GM20431 (cell line): Measurements from ENCODE around the gene KCTD18.

Experiments
- in situ Hi-C: fragments of 300-500 bp; cut with MseI, MboI; formaldehyde crosslinking; loops from one replicate; pipeline ENCODE4 v1.15.0; 2020; ENCODE audit warnings: low sequenced_read_pairs; ENCODE audit not compliant: unreplicated experiment

Gene KCTD18

DNA sequence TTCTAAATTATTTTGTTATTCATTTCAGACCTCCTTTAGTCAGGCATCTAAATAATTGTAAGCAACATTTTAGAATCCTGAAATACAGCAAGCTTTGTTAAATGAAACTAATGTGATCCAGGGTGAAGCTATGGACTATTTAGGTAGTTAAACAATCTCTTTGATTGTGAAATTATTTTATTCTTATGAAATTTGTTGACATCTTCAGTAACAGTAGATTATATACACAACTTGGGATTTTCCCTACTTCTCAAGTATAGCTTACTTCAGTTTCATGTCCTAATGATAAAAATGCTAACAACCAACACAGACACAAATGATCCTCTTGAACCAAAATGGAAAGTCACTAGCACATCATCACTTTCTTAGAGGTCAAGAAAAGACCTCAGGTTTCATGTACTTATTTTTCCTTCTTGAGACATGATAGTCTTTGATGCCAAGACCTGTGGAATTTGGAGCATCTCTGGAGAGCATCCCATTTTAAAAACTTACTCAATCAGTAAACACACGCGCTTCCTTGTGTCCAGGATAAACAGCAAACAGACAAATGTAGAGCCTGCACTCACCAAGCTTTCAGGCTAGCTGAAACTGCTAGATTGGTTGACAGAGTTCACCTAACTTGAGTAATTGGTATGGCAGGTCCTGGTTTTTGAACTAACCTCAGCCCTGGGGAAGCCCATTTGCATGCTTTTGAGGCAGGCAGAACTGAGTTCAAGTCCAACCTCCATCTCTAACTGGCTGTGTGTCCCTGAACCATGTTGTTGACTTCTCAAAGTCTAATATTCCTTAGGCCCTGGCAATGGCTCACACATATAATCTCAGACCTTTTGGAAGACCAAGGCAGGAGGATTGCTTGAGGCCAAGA lies 47.8 kb downstream of the KCTD18 start:
- in situ Hi-C loops: no loop called here

DNA sequence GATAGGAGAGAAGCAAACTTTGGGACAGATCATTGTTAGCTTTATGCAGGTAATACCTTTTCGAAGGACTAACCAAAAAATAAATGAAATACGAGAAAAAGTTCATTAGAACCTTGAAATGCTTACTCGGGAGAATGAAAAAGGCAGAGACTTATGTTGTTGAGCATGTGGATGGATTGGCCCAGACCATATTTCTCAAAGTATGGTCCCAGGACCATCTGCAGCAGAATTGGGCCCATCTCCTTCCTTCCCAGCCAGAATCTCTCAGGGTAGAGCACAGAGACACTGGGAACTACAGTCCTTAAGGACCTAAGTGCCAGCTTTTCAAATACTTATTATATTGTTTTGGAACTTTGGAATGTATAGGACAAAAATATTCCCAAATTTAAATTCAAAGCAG lies 50.8 kb downstream of the KCTD18 start:
- in situ Hi-C loops: no loop called here

DNA sequence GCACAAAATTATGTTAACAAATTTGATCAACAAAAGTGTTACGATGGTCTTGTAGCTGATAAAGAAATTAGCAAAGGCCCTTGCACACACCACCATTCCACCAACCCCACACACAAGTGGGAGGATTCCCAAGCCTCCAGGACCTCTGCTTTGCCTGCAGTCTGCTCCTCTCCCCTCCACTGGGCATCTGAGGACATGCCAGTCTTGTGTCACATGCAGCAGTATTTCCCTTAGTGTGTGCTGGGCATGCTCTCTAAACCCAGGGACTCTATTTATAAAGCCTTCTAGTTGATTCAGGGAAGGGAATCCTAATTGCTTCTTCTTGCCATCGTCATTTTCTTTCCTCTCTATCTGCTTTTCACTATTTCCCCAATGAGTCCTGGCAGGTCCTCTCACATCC lies 53.3 kb downstream of the KCTD18 start:
- in situ Hi-C loops: no loop called here

DNA sequence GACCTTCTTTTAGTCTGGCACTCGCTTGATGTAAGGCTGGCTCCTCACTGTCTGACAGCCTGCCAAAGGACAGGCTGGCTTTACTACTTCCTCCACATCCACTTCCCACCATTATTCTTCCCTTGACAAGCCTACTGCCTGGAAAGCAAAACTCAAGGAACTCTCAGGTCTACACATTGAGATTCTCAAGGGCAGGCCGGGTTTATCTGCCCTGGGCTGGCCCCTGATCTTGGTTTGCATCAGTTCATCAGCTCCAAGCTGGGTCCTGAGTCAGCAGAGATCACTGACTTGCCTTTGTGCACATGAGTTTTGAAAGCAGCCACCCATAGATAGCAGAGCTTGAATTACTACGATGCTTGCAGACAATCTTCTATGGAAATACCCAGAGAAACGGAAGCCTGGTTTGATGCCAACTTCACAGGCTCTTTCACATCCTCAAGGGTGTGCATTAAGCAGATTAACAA lies 53.9 kb downstream of the KCTD18 start:
- in situ Hi-C loops: no loop called here

DNA sequence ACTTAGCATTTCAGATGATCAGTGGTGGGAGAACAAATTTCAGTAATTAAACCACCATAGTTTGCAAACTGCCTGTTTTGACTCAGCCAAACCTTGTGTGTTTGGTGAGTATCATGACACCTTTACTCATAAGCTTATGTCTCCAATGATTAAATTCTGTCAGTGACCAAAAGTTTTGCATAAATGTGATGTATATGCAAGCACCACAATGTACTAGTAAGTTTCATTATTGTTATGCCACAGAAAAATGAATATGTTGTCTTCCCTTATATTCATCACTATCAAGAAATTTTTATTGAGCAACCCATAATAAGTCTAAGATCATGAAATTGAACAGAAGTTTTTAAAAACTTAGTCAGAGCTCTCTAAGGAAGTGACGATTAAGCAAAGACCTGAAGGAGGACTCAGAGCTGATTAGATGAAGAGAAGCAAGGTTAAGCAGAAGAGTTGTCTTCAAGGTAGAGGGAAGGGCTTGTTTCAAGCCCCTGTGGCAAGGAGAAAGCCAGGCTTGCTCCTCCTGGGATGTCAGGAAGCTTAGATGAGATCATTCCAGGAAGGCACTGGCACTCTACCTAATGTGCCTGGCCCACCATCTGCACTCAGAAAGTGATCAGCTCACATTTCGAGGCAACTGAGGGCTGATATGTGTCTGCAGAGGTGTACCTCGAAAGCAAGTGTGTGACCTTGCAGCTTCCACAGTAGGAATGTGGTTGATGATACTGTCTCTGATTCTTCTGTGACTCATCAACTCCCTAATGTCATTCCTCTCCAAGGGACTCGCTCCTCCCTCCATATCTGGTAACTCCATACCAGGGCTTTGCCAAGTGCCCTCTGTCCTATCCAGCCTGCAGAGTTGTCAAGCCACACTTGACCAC lies 54.7 kb downstream of the KCTD18 start:
- in situ Hi-C loops: no loop called here

DNA sequence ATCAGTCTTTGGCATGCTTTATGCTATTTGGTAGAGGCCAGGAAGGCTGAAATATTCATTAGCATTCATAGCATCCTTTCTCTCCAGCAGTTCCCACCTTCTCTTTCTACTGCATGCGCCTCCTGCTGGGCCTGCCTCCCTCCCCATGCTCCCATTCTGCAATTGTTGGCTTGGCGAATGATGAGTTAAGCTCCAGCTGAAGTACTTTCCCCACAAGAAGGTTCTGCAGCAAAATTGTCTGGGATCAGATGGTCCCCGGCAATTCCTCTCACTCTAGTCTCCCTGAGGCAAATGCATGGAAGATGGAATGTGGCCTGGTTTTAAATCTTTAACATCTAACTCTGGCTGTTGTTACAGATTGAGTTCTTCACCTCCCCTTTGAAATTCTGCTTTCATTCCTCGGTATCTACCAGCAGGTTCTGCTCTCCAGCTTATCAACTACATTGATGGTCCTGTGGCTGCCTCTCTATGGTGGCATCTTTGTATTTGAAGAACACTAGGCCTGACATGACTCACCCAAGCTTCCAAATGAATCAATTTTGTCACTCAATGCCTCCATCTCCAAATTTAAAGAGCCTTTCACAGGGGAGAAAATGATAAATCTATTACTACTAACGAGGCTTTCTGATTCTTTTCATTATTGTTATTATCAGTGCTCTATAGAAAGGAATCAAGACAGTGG lies 55.9 kb downstream of the KCTD18 start:
- in situ Hi-C loops: no loop called here

DNA sequence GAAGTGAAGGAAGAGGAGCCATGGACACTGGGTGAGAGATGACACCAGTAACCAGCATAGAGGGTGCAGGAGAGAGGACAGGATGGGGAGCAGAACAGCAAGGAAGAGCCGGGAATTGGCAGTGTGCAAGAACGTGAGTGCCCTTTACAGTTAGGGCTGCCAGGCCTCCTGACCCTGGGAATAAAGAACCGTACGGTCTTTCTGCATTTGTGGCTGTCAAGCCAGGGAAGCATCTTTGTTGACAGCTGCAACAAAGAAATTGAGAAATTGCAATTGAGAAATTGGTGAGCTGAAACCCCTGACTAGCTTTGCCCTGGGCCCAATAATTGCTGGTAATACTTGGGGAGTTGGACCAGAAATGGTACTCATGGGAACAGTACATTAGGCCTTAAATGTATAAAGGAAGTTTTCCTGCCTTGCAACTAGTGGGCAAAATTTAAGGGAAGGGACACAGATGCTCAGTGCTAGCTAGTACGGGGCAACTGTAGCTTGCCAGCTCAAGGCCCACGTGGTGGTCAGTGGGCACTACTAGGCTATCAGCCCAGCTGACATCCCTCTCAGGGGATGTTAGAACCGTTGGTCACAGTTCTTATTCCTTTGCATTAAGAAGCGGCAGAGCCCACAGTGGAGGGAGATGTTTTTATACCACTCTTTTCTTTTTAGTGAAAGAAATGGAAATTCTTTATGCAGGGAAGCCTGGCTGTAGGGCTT lies 56.6 kb downstream of the KCTD18 start:
- in situ Hi-C loops: no loop called here

DNA sequence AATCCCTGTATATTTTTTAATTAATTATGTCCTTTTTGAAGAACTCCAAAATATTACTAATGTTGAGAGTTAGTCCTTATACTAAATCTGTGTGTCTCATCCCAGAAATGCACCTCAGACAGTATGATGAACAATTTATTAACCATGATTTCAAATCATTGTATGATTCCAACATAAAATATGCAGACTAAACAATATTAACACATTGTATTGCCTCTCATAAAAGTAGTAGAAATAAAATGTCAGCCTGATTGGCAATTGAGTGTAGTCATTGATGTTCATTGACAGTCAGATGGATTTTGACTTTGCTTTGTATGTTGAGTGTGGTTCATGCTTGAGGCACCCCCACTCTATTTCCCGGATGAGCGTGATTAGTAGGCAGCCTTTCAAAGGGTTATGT lies 57.5 kb downstream of the KCTD18 start:
- in situ Hi-C loops: no loop called here

DNA sequence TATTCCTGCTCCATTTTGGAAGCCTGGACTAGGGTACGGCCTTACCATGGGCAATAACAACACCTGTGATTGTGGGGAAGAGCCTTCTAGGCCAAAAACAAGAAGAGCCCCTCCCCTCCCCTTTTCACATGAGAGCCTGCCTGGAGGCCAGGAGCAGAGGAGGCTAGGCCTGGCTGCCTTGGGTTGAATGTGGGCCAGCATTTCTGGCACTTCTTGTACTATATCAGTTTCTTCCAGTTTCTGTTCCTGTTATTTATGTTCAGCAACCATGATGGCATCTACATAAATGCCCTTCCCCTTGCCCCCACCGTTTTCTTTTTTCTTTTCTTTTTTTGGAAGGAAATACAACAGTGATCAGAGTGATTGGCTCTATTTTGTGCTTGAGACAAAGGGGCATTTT lies 58.4 kb downstream of the KCTD18 start:
- in situ Hi-C loops: no loop called here

DNA sequence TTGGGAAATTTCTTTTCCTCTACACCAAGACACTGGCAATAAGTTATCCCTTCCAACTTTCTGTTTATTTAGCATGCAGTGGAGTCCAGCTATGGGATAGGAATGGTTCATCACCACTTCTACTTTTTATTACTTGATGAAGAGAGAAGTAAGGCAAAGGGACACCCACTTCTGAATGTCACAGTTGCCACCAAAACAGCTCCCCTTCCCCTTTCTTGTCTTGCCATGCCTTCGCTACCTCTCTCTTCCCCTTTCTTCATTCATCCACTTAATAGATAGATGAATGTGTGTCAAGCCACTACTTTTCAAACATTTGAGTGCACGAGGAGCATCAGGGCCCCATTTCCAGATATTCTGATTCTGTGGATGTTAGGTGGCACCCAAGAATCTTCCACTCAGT lies 59.6 kb downstream of the KCTD18 start:
- in situ Hi-C loops: no loop called here

DNA sequence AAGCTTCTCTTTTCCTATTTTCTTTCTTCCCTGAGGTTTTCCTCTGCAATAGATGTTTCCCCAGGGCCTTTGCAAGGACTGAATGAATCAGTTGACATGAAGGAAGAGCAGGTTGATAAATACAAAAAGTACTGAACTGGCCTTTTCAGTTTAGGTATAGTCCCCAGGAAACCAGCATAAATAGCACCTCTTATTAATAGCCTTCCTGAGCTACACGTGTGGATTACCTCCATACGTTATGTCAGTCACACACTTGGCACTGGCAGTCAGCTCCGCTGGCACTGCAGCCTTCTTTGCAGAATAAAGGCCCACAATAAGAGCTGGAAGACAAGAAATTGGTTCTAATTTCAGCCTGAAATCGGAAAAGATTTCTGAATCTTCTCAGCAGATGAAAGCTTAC lies 60.7 kb downstream of the KCTD18 start:
- in situ Hi-C loops: no loop called here

DNA sequence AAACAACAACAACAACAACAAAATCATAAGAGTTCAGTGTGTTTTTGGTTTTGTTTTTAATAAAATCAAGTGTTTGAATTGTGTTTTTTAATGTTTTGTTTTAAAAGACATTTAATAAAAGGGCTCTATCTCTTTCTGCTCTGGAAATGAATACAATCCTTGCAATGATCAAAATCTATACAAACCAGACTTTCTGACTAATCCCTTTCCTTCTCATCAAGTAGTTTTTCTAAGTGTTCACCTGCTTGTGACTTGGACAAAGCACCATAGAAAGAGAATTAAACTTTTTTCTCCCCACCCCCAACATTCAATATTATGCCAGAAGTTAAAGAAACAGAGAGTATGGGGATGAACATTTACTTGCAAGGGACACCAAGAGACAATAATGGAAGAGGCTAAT lies 61.4 kb downstream of the KCTD18 start:
- in situ Hi-C loops: no loop called here

DNA sequence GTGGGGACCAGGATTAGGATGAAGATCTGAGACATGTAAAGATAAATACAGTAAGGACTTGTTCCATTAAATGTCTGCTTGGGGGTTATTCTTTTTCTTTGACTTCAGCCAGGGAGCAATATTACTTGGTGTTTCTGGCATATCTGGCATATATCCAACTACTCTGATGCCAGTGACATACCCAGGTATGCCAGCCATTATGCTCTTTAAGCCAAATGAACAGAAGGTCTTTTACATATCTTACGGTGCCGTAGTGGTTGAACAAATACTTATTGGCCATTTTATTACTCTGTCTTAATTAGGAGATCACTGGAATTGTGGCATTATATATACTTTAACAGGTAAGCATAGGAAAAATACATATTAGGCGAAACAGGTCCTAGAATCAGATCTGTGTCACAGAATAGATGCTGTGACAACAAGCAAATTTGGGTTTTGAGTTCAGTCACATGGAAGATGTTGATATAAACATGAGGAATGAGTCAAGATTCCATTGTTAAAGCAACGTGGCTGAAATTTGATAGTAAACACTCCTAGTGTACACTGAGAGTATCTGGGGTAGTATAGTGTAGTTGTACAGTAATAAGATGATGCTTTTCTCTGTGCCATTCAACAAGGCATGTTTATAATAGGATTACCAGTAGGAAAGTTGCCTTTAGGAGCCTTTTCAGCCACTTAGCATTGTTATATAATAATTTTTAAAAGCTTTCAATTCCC lies 62.6 kb downstream of the KCTD18 start:
- in situ Hi-C loops: no loop called here

DNA sequence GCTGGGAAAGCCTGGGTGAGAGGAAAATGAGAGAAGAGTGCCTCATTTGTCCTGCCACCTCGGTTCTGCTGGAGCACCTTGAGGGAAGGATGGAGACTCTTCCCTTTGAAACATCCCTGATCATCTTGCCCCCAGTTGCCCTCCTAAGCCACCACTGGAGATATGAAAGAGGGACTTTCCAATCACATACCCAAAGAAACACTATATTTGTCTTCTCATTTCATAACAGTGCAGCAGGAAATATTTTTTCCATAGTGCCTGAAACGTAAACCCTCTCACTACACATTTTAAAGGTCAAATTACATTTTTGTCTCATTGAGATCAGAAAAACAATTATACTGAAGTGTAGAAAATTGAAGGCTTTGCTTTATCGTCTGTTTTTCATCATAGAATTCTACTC lies 63.3 kb downstream of the KCTD18 start:
- in situ Hi-C loops: no loop called here

DNA sequence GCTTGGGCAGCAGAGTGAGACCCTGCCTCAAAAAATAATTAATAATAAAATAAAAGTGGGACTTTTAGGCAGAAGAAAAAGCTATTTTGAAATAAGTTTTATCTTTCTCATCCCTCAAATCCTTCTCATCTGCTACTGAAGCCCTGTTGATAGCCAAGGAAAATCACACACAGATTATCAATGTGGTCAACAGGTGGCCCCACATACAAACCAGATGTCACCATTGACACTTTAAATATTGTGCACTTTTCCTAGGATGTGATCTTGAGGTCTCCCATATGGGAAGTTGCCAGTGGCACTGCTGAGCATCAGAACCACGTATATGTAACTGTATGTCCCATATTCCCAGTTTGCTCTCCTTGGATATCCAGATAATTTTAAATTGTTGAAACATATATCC lies 64.6 kb downstream of the KCTD18 start:
- in situ Hi-C loops: no loop called here

DNA sequence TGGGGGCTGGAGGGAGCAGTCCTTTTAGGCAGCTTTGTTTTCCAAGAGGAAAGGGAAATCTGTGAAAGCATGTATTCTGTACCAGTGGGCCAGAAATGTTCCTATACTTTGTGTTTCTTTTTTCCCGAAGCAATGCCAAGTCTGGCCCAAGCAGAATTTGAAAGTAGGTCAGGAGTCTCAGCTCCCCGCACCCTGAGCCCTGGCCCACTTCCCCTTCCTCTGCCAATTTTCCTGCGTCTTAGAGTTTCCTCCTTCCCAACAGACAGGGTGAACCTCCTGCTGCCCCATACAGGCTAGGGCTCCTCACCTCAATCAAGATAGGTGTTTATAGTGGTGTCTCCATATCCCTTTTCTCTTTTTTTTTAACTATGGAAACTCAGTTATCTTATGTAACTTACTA lies 65.3 kb downstream of the KCTD18 start:
- in situ Hi-C loops: no loop called here

DNA sequence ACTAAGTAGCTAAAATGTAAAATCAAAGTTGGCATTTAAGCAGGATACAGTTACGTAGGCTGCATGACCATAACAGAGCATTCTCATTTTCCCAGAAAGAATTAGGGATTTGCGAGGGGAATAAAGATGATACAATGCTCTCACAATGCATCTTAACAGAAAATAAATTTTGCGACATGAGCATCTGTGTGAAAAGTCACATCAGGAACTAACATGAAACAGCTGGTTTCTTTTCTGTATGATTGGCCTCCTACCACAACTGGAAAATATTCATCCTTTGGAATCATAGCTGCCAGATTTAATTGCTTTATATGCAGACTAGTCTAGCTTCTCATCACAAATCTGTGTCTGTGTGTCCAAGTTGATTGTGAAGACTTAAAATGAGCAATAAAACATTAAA lies 66.0 kb downstream of the KCTD18 start:
- in situ Hi-C loops: no loop called here

DNA sequence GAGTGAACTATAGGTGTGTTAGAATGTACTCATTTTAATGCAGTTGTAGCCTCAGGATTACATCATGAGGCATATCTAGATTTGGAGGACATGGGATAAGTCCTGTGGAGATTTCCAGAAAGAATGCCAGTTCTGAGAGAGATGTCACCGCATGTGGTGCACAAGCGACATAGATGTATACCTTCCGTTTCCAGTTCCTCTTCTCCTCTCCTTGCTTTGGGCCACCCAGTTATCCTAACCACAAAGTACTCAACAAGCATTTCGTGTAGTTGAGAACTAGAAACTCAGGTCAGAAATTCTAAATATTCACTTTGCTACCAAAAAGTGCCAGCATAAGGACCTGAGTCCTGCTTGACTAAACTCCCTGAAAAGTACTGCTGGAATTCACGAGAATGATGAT lies 66.5 kb downstream of the KCTD18 start:
- in situ Hi-C loops: no loop called here

DNA sequence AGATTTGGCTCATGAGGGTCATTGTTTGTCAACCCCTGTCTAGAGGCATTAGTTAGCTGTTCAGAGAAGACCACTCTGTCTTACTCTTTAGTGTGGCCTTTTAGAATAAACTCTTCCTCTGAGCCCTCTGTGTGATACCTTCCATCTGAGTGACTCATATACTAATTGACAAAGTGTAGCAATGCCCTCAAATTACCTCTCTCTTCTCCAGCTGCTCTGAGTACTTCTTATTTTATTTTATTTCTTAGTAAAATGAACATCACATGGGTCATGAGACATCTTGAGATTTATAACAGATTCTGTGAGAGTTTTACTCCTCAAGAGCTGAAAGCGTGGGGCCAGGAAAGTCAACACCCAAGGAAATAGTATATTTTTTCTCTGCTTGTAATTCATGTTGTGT lies 67.4 kb downstream of the KCTD18 start:
- in situ Hi-C loops: no loop called here
